Panc1 (cell line): ENCODE results near the gene SLC30A1.

Source experiments
- CTCF ChIP-seq: fragments of 450-650 bp; IDR thresholded peaks from 2 replicates; pipeline ENCODE4 v1.5.1; 2017; ENCODE audit warnings: mild to moderate bottlenecking
- POLR2AphosphoS5 ChIP-seq: IDR thresholded peaks from 2 replicates; pipeline ENCODE4 v1.6.1; 2012; ENCODE audit warnings: mild to moderate bottlenecking, low read depth, low read length, moderate library complexity
- SIN3A ChIP-seq: IDR thresholded peaks from 2 replicates; pipeline ENCODE4 v1.6.1; 2012; ENCODE audit warnings: low read depth, mild to moderate bottlenecking, low read length, moderate library complexity, borderline replicate concordance; ENCODE audit not compliant: insufficient read depth

GRCh38 chr1:211541720-211542477, 37.1 kb downstream of the SLC30A1 start:
- TF ChIP-seq SIN3A (no peak), POLR2AphosphoS5 (no peak), CTCF (no peak)
